ENCODE data around the gene BSN. TPM values are rescaled to one million over a fixed set of nuclear protein-coding genes. Genes with fewer than 3 reads are reported as not detected.

Gene BSN
- total RNA-seq, 1 donor from 2014 or later = 0.55 TPM

GRCh38 chr3:49554633-49555265 is 472 bp downstream of the BSN start:
- intact Hi-C loops (cut with micrococcal nuclease) = no loop called here
- Histone ChIP-seq H3K4me3 (peak overlapping the region; percentile 86), H3K27ac (replicated peaks) (no peak overlapping the region), H3K9me3 (replicated peaks) (no peaks in the 10 kb centered on the region), H3K4me1 (peaks cover 21% of the 10 kb centered on the region), H3K36me3 (no peaks in the 10 kb centered on the region), H3K27me3 (ENCODE audit: low read depth) (no peaks in the 10 kb centered on the region)
- no peak for TF ChIP-seq CTCF (IDR thresholded peaks at IDR 0.05; ENCODE audit: borderline replicate concordance)
- DNase-seq = peak; percentile 53

DNA sequence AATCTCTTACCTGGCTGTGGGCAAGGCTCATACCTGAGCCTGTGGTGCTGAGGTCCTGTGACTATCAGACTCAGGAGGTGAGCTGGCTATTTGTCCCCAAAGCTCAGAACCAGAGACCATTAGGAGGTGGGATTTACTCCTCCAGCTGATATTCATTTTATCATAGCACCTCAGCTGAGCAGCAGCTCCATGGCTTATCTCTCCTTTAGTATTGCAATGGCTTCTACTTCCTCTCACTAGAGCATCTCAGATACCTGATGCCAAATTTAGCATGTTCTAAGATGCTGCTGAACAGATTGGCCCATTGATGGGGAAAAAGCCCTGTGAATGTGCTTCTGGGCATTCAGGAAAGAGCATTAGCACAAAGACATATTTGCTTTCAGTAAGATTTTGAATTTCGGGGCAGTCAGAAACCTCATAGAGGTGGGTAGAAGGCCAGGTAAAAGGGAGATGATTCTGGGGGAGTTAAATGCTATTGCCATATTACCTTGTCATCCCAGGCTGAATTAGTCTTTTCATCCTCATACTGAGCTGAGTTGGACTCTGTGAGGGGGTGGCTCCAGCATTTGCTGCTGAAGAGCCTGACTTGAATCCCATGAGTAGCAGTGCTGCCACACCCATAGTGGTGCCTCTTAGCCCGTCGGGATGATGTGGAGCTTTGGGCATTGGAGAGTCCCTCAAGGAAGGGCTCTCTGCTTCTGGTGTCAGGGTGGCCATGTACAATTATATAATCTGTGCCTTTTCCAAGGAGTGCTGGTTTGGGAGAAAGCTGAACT is 2.4 kb downstream of the BSN start:
- TF ChIP-seq CTCF (IDR thresholded peaks at IDR 0.05; ENCODE audit: borderline replicate concordance) = no peak
- Histone ChIP-seq H3K27me3 (ENCODE audit: low read depth) (no peaks in the 10 kb centered on the region), H3K27ac (replicated peaks) (no peak overlapping the region), H3K4me1 (peaks cover 21% of the 10 kb centered on the region), H3K36me3 (no peaks in the 10 kb centered on the region), H3K9me3 (replicated peaks) (no peaks in the 10 kb centered on the region), H3K4me3 (no peak overlapping the region)
- intact Hi-C loops (cut with micrococcal nuclease) = no loop called here
- no peak for DNase-seq

DNA sequence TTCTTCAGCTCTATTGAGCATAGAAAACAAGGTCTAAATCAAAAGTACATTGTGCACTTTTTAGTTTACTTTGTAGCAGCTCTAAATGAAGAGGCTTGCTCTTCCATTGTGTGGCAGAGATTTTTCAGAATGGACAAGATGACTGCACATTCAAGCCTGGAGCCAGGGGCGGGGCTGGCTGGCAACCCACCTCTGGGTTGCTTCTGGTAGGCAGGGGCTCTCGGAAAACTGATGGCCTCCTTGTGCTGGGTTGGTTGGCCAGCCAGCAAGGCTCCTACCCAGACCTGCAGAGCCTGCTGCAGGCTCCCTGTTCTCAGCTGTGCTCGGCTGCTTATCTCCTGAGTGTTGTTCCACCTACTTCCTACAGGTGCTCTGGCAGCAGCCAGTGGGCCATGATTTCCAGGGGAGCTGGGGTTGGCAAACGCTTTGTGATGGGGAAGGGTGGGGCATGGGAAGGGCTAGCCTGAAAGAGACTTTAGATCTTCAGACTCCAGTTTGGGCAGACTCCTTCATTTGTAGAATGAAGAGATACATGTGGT is 8.8 kb downstream of the BSN start:
- Histone ChIP-seq H3K4me3 (no peak overlapping the region), H3K9me3 (replicated peaks) (no peaks in the 10 kb centered on the region), H3K27me3 (ENCODE audit: low read depth) (no peaks in the 10 kb centered on the region), H3K27ac (replicated peaks) (no peak overlapping the region), H3K36me3 (no peaks in the 10 kb centered on the region), H3K4me1 (no peaks in the 10 kb centered on the region)
- DNase-seq = no peak
- intact Hi-C loops (cut with micrococcal nuclease) = no loop called here
- TF ChIP-seq CTCF (IDR thresholded peaks at IDR 0.05; ENCODE audit: borderline replicate concordance) = no peak

GRCh38 chr3:49563766-49564165 is 9.5 kb downstream of the BSN start:
- TF ChIP-seq CTCF (IDR thresholded peaks at IDR 0.05; ENCODE audit: borderline replicate concordance) = no peak
- intact Hi-C loops (cut with micrococcal nuclease) = no loop called here
- Histone ChIP-seq H3K27ac (replicated peaks) (no peak overlapping the region), H3K4me3 (no peak overlapping the region), H3K4me1 (no peaks in the 10 kb centered on the region), H3K27me3 (ENCODE audit: low read depth) (no peaks in the 10 kb centered on the region), H3K9me3 (replicated peaks) (no peaks in the 10 kb centered on the region), H3K36me3 (no peaks in the 10 kb centered on the region)
- DNase-seq = no peak

- Histone ChIP-seq H3K4me1 (no peaks in the 10 kb centered on the region), H3K9me3 (replicated peaks) (no peaks in the 10 kb centered on the region), H3K36me3 (no peaks in the 10 kb centered on the region), H3K4me3 (no peak overlapping the region), H3K27me3 (ENCODE audit: low read depth) (no peaks in the 10 kb centered on the region), H3K27ac (replicated peaks) (no peak overlapping the region)
- intact Hi-C loops (cut with micrococcal nuclease) = no loop called here
- no peak for DNase-seq
- peak; percentile 10 for TF ChIP-seq CTCF (IDR thresholded peaks at IDR 0.05; ENCODE audit: borderline replicate concordance)
Measured at GRCh38 chr3:49566312-49566711, 12.0 kb downstream of the BSN start.

Data from left ventricle myocardium inferior (tissue), 1 donor.